Activated CD4-positive, alpha-beta T cell treated with anti-CD3 and anti-CD28 coated beads, Interleukin-2, amount 10 ng/mL, durations not matched to agents 24 days and 14 days (primary cell): ENCODE measurements around the gene CDK11B. TPM values are rescaled to one million over a fixed set of nuclear protein-coding genes. Genes with fewer than 3 reads are reported as not detected.

Experiments used
- DNase-seq: peaks from one replicate; pipeline ENCODE4 v3.0.0; 2022
- H3K27ac Mint-ChIP-seq: one replicate; pipeline ENCODE4 v1.8.0; 2022; ENCODE audit warnings: mild to moderate bottlenecking, mixed read lengths
- H3K27me3 Mint-ChIP-seq: one replicate; pipeline ENCODE4 v1.8.0; 2022; ENCODE audit warnings: mixed read lengths
- H3K36me3 Mint-ChIP-seq: one replicate; pipeline ENCODE4 v1.8.0; 2022; ENCODE audit warnings: low read depth, mild to moderate bottlenecking, mixed read lengths
- H3K4me1 Mint-ChIP-seq: one replicate; pipeline ENCODE4 v1.8.0; 2021; ENCODE audit warnings: mixed read lengths
- H3K4me3 Mint-ChIP-seq: one replicate; pipeline ENCODE4 v1.8.0; 2022; ENCODE audit warnings: mild to moderate bottlenecking, moderate library complexity, mixed read lengths
- H3K9me3 Mint-ChIP-seq: one replicate; pipeline ENCODE4 v1.8.0; 2021; ENCODE audit warnings: mixed read lengths
- intact Hi-C: fragments of 100-400 bp; cut with micrococcal nuclease; formaldehyde crosslinking; loops from one replicate; pipeline ENCODE4 v1.15.1; 2023
- total RNA-seq: library from RNA; stranded (reverse); gene quantifications from 2 replicates; pipeline ENCODE4 v1.2.3, GENCODE V29; 2022

CDK11B gene
- total RNA-seq, 1 donor from 2014 or later, result 38.0 TPM

- DNase-seq, result no peak
- Mint-ChIP-seq H3K27ac (no peak overlapping the region), H3K4me3 (no peak overlapping the region), H3K36me3 (no peaks in the 10 kb centered on the region), H3K4me1 (no peaks in the 10 kb centered on the region), H3K9me3 (no peaks in the 10 kb centered on the region), H3K27me3 (no peaks in the 10 kb centered on the region)
- intact Hi-C loops, result no loop called here
Observed at GRCh38 chr1:1591452-1591851, 67.4 kb downstream of the CDK11B start.

Other genes with a start within 250 kb of the CDK11B start
- not detected in 2 replicates for gene ANKRD65, start 237.7 kb downstream of the CDK11B start, total RNA-seq
- 4.9 and 5.2 TPM in 2 replicates for gene VWA1, start 223.3 kb downstream of the CDK11B start, total RNA-seq
- gene ATAD3C, start 209.3 kb downstream of the CDK11B start, total RNA-seq, result 0.40 and 0.75 TPM in 2 replicates
- 98.0 and 98.5 TPM in 2 replicates for gene ATAD3B, start 187.2 kb downstream of the CDK11B start, total RNA-seq
- gene ATAD3A, start 146.8 kb downstream of the CDK11B start, total RNA-seq, result 102 and 107 TPM in 2 replicates
- gene TMEM240, start 118.4 kb downstream of the CDK11B start, total RNA-seq, result 0.52 TPM in 1 of 2 replicates, not detected in the other
- gene SSU72, start 84.1 kb downstream of the CDK11B start, total RNA-seq, result 134 TPM in 2 replicates
- 14.3 and 15.9 TPM in 2 replicates for gene FNDC10, start 58.9 kb downstream of the CDK11B start, total RNA-seq
- 32.7 and 34.1 TPM in 2 replicates for gene MIB2, start 43.5 kb downstream of the CDK11B start, total RNA-seq
- gene MMP23B, start 26.8 kb downstream of the CDK11B start, total RNA-seq, result 1.2 and 1.5 TPM in 2 replicates
- 40.3 and 41.5 TPM in 2 replicates for gene SLC35E2B, start 33.8 kb upstream of the CDK11B start, total RNA-seq
- gene CDK11A, start 65.4 kb upstream of the CDK11B start, total RNA-seq, result 68.3 and 70.4 TPM in 2 replicates
- 91.3 and 94.5 TPM in 2 replicates for gene NADK, start 119.5 kb upstream of the CDK11B start, total RNA-seq
- 403 and 422 TPM in 2 replicates for gene GNB1, start 232.1 kb upstream of the CDK11B start, total RNA-seq